ENCODE data around the gene SLC27A6. TPM values are rescaled to one million over a fixed set of nuclear protein-coding genes. Genes with fewer than 3 reads are reported as not detected.

Gene SLC27A6
- total RNA-seq, 2 donors from 2014 or later, result 0.21 TPM; not detected in 1

GRCh38 chr5:129019401-129019908 lies 54.2 kb downstream of the SLC27A6 start:
- no peak for TF ChIP-seq CTCF (IDR thresholded peaks at IDR 0.05)
- Histone ChIP-seq H3K27me3 (replicated peaks; ENCODE audit: insufficient read depth) (no peaks in the 10 kb centered on the region), H3K9me3 (no peaks in the 10 kb centered on the region), H3K4me3 (no peak overlapping the region), H3K36me3 (no peaks in the 10 kb centered on the region), H3K27ac (no peak overlapping the region), H3K4me1 (ENCODE audit: control insufficient read depth in 1 of 2, low read depth in 2 of 2) (no peaks in the 10 kb centered on the region)
- DNase-seq (ENCODE audit: low spot score) (no peak), ATAC-seq (ENCODE audit: insufficient number of reproducible peaks, low FRiP score, low read depth) (no peak)

GRCh38 chr5:129020683-129021082 lies 55.4 kb downstream of the SLC27A6 start:
- H3K4me3 ChIP-seq, result no peak overlapping the region
- DNase-seq (ENCODE audit: low spot score), result no peak
- no peaks in the 10 kb centered on the region for H3K9me3 ChIP-seq
- H3K36me3 ChIP-seq, result no peaks in the 10 kb centered on the region
- TF ChIP-seq CTCF (IDR thresholded peaks at IDR 0.05), result no peak
- H3K27me3 ChIP-seq (replicated peaks; ENCODE audit: insufficient read depth), result no peaks in the 10 kb centered on the region
- H3K4me1 ChIP-seq (ENCODE audit: control insufficient read depth in 1 of 2, low read depth in 2 of 2), result no peaks in the 10 kb centered on the region
- no peak for ATAC-seq (ENCODE audit: insufficient number of reproducible peaks, low FRiP score, low read depth)
- no peak overlapping the region for H3K27ac ChIP-seq

- Histone ChIP-seq H3K9me3 (no peaks in the 10 kb centered on the region), H3K4me3 (no peak overlapping the region), H3K36me3 (no peaks in the 10 kb centered on the region), H3K4me1 (ENCODE audit: control insufficient read depth in 1 of 2, low read depth in 2 of 2) (no peaks in the 10 kb centered on the region), H3K27ac (no peak overlapping the region), H3K27me3 (replicated peaks; ENCODE audit: insufficient read depth) (no peaks in the 10 kb centered on the region)
- TF ChIP-seq CTCF (IDR thresholded peaks at IDR 0.05), result no peak
- ATAC-seq (ENCODE audit: insufficient number of reproducible peaks, low FRiP score, low read depth), result no peak
- no peak for DNase-seq (ENCODE audit: low spot score)
These were observed 56.5 kb downstream of the SLC27A6 start for GRCh38 chr5:129021744-129022143.

- TF ChIP-seq CTCF (IDR thresholded peaks at IDR 0.05), result no peak
- no peaks in the 10 kb centered on the region for H3K9me3 ChIP-seq
- H3K4me1 ChIP-seq (ENCODE audit: control insufficient read depth in 1 of 2, low read depth in 2 of 2), result no peaks in the 10 kb centered on the region
- ATAC-seq (ENCODE audit: insufficient number of reproducible peaks, low FRiP score, low read depth) (no peak), DNase-seq (ENCODE audit: low spot score) (no peak)
- no peak overlapping the region for H3K4me3 ChIP-seq
- H3K27ac ChIP-seq, result no peak overlapping the region
- no peaks in the 10 kb centered on the region for H3K36me3 ChIP-seq
- H3K27me3 ChIP-seq (replicated peaks; ENCODE audit: insufficient read depth), result no peaks in the 10 kb centered on the region
These were observed 57.3 kb downstream of the SLC27A6 start for GRCh38 chr5:129022599-129022998.

- no peak overlapping the region for H3K4me3 ChIP-seq
- no peak for TF ChIP-seq CTCF (IDR thresholded peaks at IDR 0.05)
- no peaks in the 10 kb centered on the region for H3K36me3 ChIP-seq
- ATAC-seq (ENCODE audit: insufficient number of reproducible peaks, low FRiP score, low read depth), result no peak
- no peaks in the 10 kb centered on the region for H3K4me1 ChIP-seq (ENCODE audit: control insufficient read depth in 1 of 2, low read depth in 2 of 2)
- H3K27me3 ChIP-seq (replicated peaks; ENCODE audit: insufficient read depth), result no peaks in the 10 kb centered on the region
- DNase-seq (ENCODE audit: low spot score), result no peak
- no peaks in the 10 kb centered on the region for H3K9me3 ChIP-seq
- H3K27ac ChIP-seq, result no peak overlapping the region
These were observed 62.0 kb downstream of the SLC27A6 start for GRCh38 chr5:129027260-129027659.

Data from thoracic aorta (tissue), 2 donors.